ENCODE data around the gene RAPGEF4.
A peak's percentile ranks its signal among the peaks of the same experiment; 100 is the strongest.
"Not testable (repeated sequence)": the region's sequence is repeated elsewhere in the genome, so short reads cannot be mapped to it uniquely, and the experiment has no call there.

The RAPGEF4 gene

GRCh38 chr2:173033084-173033483 lies 297.4 kb downstream of the RAPGEF4 start:
- no peak for DNase-seq (ENCODE audit: low spot score)

GRCh38 chr2:173034143-173034542 lies 298.5 kb downstream of the RAPGEF4 start:
- DNase-seq (ENCODE audit: low spot score): no peak

GRCh38 chr2:173037245-173038120 lies 301.8 kb downstream of the RAPGEF4 start:
- DNase-seq (ENCODE audit: low spot score): no peak

GRCh38 chr2:173038257-173038656 lies 302.6 kb downstream of the RAPGEF4 start:
- DNase-seq (ENCODE audit: low spot score): not testable (repeated sequence)

- no peak for DNase-seq (ENCODE audit: low spot score)
Observed at GRCh38 chr2:173040729-173041128, 305.1 kb downstream of the RAPGEF4 start.

- DNase-seq (ENCODE audit: low spot score): peak; percentile 4
Observed at GRCh38 chr2:173043476-173043875, 307.8 kb downstream of the RAPGEF4 start.

- DNase-seq (ENCODE audit: low spot score): no peak
Observed at GRCh38 chr2:173043897-173044519, 308.4 kb downstream of the RAPGEF4 start.

GRCh38 chr2:173044686-173045085 lies 309.0 kb downstream of the RAPGEF4 start:
- no peak for DNase-seq (ENCODE audit: low spot score)

- no peak for DNase-seq (ENCODE audit: low spot score)
Observed at GRCh38 chr2:173045181-173045580, 309.5 kb downstream of the RAPGEF4 start.

GRCh38 chr2:173048522-173048896 lies 312.9 kb downstream of the RAPGEF4 start:
- no peak for DNase-seq (ENCODE audit: low spot score)

GRCh38 chr2:173048897-173049661 lies 313.4 kb downstream of the RAPGEF4 start:
- DNase-seq (ENCODE audit: low spot score): no peak

GRCh38 chr2:173049831-173050230 lies 314.2 kb downstream of the RAPGEF4 start:
- no peak for DNase-seq (ENCODE audit: low spot score)

- DNase-seq (ENCODE audit: low spot score): no peak
Observed at GRCh38 chr2:173050684-173051083, 315.0 kb downstream of the RAPGEF4 start.

GRCh38 chr2:173051463-173052215 lies 316.0 kb downstream of the RAPGEF4 start:
- DNase-seq (ENCODE audit: low spot score): no peak

GRCh38 chr2:173053043-173053699 lies 317.5 kb downstream of the RAPGEF4 start:
- no peak for DNase-seq (ENCODE audit: low spot score)

- no peak for DNase-seq (ENCODE audit: low spot score)
Observed at GRCh38 chr2:173054466-173054865, 318.8 kb downstream of the RAPGEF4 start.

GRCh38 chr2:173056705-173057364 lies 321.2 kb downstream of the RAPGEF4 start:
- no peak for DNase-seq (ENCODE audit: low spot score)

GRCh38 chr2:173058097-173058496 lies 322.5 kb downstream of the RAPGEF4 start:
- DNase-seq (ENCODE audit: low spot score): no peak

- no peak for DNase-seq (ENCODE audit: low spot score)
Observed at GRCh38 chr2:173058673-173059072, 323.0 kb downstream of the RAPGEF4 start.

- DNase-seq (ENCODE audit: low spot score): no peak
Observed at GRCh38 chr2:173059292-173059691, 323.6 kb downstream of the RAPGEF4 start.

- DNase-seq (ENCODE audit: low spot score): no peak
Observed at GRCh38 chr2:173059971-173060461, 324.4 kb downstream of the RAPGEF4 start.
